Activated CD4-positive, alpha-beta T cell treated with anti-CD3 and anti-CD28 coated beads for 36 hours (primary cell): ENCODE results near the gene PHAX. TPM values are rescaled to one million over a fixed set of nuclear protein-coding genes. Genes with fewer than 3 reads are reported as not detected.
"Not testable (repeated sequence)": the region's sequence is repeated elsewhere in the genome, so short reads cannot be mapped to it uniquely, and the experiment has no call there.

Source experiments
- ATAC-seq: fragments of 200-7000 bp; cut with Tn5 transposase; one replicate; pipeline ENCODE4 v1.10.0; 2021; ENCODE audit warnings: mild to moderate bottlenecking, moderate library complexity
- CTCF ChIA-PET: fragments of 350-600 bp; sonication (Branson Sonifier 250); formaldehyde crosslinking; loops from one replicate; lab custom pipeline; 2021; ENCODE audit warnings: antibody characterized with exemption; lab: Charles Lee
- POLR2A ChIA-PET: fragments of 350-600 bp; sonication (Branson Sonifier 250); formaldehyde crosslinking; loops from one replicate; lab custom pipeline; 2021; ENCODE audit warnings: antibody characterized with exemption, inconsistent platforms; lab: Charles Lee
- DNase-seq: peaks from one replicate; pipeline ENCODE4 v3.0.0-alpha.2; 2020
- H3K27ac Mint-ChIP-seq: one replicate; pipeline ENCODE4 v1.8.0; 2021; ENCODE audit warnings: mixed read lengths
- H3K27me3 Mint-ChIP-seq: one replicate; pipeline ENCODE4 v1.8.0; 2021; ENCODE audit warnings: mixed read lengths
- H3K36me3 Mint-ChIP-seq: one replicate; pipeline ENCODE4 v1.8.0; 2021; ENCODE audit warnings: low read depth, mixed read lengths
- H3K4me1 Mint-ChIP-seq: one replicate; pipeline ENCODE4 v1.8.0; 2021; ENCODE audit warnings: mixed read lengths
- H3K4me3 Mint-ChIP-seq: one replicate; pipeline ENCODE4 v1.8.0; 2021; ENCODE audit warnings: mild to moderate bottlenecking, moderate library complexity, mixed read lengths
- H3K9me3 Mint-ChIP-seq: one replicate; pipeline ENCODE4 v1.8.0; 2021; ENCODE audit warnings: low read depth, mixed read lengths
- intact Hi-C, 2 experiments: fragments of 100-400 bp; cut with DNase I in 1 of 2; cut with micrococcal nuclease in 1 of 2; formaldehyde crosslinking; loops; one replicate each; pipeline versions ENCODE4 v1.14.2 to v1.15.1; 2022 to 2024; cut with DNase I, micrococcal nuclease
- total RNA-seq, 2 experiments: library from RNA; stranded (reverse); gene quantifications; one replicate each; pipeline ENCODE4 v1.2.3, GENCODE V29; 2021

Gene PHAX, protein sequence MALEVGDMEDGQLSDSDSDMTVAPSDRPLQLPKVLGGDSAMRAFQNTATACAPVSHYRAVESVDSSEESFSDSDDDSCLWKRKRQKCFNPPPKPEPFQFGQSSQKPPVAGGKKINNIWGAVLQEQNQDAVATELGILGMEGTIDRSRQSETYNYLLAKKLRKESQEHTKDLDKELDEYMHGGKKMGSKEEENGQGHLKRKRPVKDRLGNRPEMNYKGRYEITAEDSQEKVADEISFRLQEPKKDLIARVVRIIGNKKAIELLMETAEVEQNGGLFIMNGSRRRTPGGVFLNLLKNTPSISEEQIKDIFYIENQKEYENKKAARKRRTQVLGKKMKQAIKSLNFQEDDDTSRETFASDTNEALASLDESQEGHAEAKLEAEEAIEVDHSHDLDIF
- total RNA-seq: 10 to 100 TPM; 41.4 to 49.1 TPM

- Mint-ChIP-seq H3K4me1 (peaks cover 38% of the 10 kb centered on the region), H3K4me3 (peak within 1 kb of the TSS; percentile 97), H3K27ac (peak within 1 kb of the TSS; percentile 99), H3K9me3 (no peaks in the 10 kb centered on the region), H3K27me3 (no peaks in the 10 kb centered on the region), H3K36me3 (peaks cover 24% of the 10 kb centered on the region)
- CTCF ChIA-PET: interaction anchor here (0.5 to 3.0 kb wide), 20 partner anchors 8 to 1696 kb away, joined by 3 to 11 read pairs (median 4); partner anchors contain the start of gene MARCHF3
- DNase-seq (peak; percentile 87), ATAC-seq (peak; percentile 94)
- POLR2A ChIA-PET: no interaction called here
- intact Hi-C loops: loop anchor here (1.0 to 5.0 kb wide), 9 partner anchors 152 to 1482 kb away; partner anchors contain the start of genes C5orf63 (in 1 of the 2), GRAMD2B (in 1 of the 2), MARCHF3 (in 1 of the 2) and SLC12A2 (in 1 of the 2)
Measured at GRCh38 chr5:126600631-126601511, at the start of gene PHAX. Gene PHAX (plus strand): TSS chr5:126600947. CDS start chr5:126600963, 16 bp downstream.

DNA sequence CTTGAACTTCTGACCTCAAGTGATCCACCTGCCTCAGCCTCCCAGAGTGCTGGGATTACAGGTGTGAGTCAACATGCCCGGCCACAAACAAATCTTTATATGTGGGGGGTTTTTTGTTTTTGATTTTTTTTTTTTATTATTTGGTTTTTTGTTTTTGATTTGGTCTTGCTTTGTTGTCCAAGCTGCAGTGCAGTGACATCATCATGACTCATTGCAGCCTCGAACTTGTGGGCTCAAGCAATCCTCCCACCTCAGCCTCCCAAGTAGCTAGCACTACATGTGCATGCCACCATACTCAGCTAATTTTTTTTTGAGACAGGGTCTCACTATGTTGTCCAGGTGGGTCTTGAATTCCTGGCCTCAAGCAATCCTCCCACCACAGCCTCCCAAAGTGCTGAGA, 48.1 kb upstream of the PHAX start:
- DNase-seq: peak; percentile 9
- Mint-ChIP-seq H3K27me3 (no peaks in the 10 kb centered on the region), H3K27ac (no peak overlapping the region), H3K4me3 (no peak overlapping the region), H3K36me3 (no peaks in the 10 kb centered on the region), H3K4me1 (no peaks in the 10 kb centered on the region), H3K9me3 (no peaks in the 10 kb centered on the region)
- intact Hi-C loops: no loop called here
- ATAC-seq: no peak
- POLR2A ChIA-PET: no interaction called here
- CTCF ChIA-PET: interaction anchor here (0.7 kb wide), 1 partner anchor 201 kb away, joined by 3 read pairs; no protein-coding TSS in a partner anchor

GRCh38 chr5:126555101-126555500, 45.6 kb upstream of the PHAX start:
- H3K4me1 Mint-ChIP-seq, H3K27me3 Mint-ChIP-seq, ATAC-seq, H3K27ac Mint-ChIP-seq, intact Hi-C loops, DNase-seq, H3K36me3 Mint-ChIP-seq, POLR2A ChIA-PET, H3K4me3 Mint-ChIP-seq, CTCF ChIA-PET, H3K9me3 Mint-ChIP-seq: not testable (repeated sequence)

GRCh38 chr5:126561908-126562307, 38.8 kb upstream of the PHAX start:
- no peak for ATAC-seq
- no peak for DNase-seq
- Mint-ChIP-seq H3K4me3 (no peak overlapping the region), H3K36me3 (no peaks in the 10 kb centered on the region), H3K27ac (no peak overlapping the region), H3K27me3 (no peaks in the 10 kb centered on the region), H3K9me3 (no peaks in the 10 kb centered on the region), H3K4me1 (no peaks in the 10 kb centered on the region)
- CTCF ChIA-PET: no interaction called here
- POLR2A ChIA-PET: no interaction called here
- intact Hi-C loops: no loop called here

DNA sequence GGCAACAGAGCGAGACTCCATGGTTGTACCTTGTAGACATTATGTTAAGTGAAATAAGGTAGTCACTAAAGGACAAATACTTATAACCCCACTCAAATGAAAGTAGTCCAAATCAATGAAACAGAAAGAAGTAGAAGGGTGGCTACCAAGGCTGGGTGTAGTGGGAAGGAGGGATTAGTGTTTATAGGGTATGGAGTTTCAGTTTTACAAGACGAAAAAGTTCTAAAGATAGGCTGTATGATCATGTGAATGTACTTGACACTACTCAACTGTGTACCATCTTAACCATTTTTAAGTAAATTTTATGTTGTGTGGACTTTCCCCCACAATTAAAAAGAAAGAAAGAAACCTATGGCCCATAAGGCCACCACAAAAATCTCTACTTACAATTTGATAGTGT, 37.9 kb upstream of the PHAX start:
- H3K9me3 Mint-ChIP-seq: no peaks in the 10 kb centered on the region
- no peaks in the 10 kb centered on the region for H3K36me3 Mint-ChIP-seq
- ChIA-PET CTCF (interaction anchor here (0.8 kb wide), 1 partner anchor 16 kb away, joined by 3 read pairs; no protein-coding TSS in a partner anchor), POLR2A (no interaction called here)
- no peak for DNase-seq
- no peak for ATAC-seq
- H3K27me3 Mint-ChIP-seq: no peaks in the 10 kb centered on the region
- H3K4me3 Mint-ChIP-seq: no peak overlapping the region
- H3K4me1 Mint-ChIP-seq: no peaks in the 10 kb centered on the region
- intact Hi-C loops: no loop called here
- H3K27ac Mint-ChIP-seq: no peak overlapping the region

GRCh38 chr5:126568206-126568755, 32.5 kb upstream of the PHAX start:
- Mint-ChIP-seq H3K36me3 (peaks cover 3% of the 10 kb centered on the region), H3K9me3 (no peaks in the 10 kb centered on the region), H3K27me3 (no peaks in the 10 kb centered on the region), H3K27ac (no peak overlapping the region), H3K4me3 (no peak overlapping the region), H3K4me1 (no peaks in the 10 kb centered on the region)
- ATAC-seq (no peak), DNase-seq (no peak)
- CTCF ChIA-PET: no interaction called here
- intact Hi-C loops: no loop called here
- POLR2A ChIA-PET: no interaction called here

GRCh38 chr5:126575644-126576043, 25.1 kb upstream of the PHAX start:
- CTCF ChIA-PET: interaction anchor here (1.0 to 1.2 kb wide), 2 partner anchors 22 to 26 kb away, joined by 3 to 6 read pairs; no protein-coding TSS in a partner anchor
- POLR2A ChIA-PET: no interaction called here
- intact Hi-C loops: no loop called here
- Mint-ChIP-seq H3K27me3 (no peaks in the 10 kb centered on the region), H3K36me3 (no peaks in the 10 kb centered on the region), H3K4me3 (no peak overlapping the region), H3K4me1 (no peaks in the 10 kb centered on the region), H3K9me3 (no peaks in the 10 kb centered on the region), H3K27ac (no peak overlapping the region)
- ATAC-seq: no peak
- no peak for DNase-seq

- Mint-ChIP-seq H3K27me3 (no peaks in the 10 kb centered on the region), H3K27ac (no peak overlapping the region), H3K36me3 (no peaks in the 10 kb centered on the region), H3K4me3 (no peak overlapping the region), H3K9me3 (no peaks in the 10 kb centered on the region), H3K4me1 (no peaks in the 10 kb centered on the region)
- ATAC-seq (no peak), DNase-seq (no peak)
- POLR2A ChIA-PET: no interaction called here
- intact Hi-C loops: no loop called here
- CTCF ChIA-PET: no interaction called here
Measured at GRCh38 chr5:126576974-126577373, 23.8 kb upstream of the PHAX start.

DNA sequence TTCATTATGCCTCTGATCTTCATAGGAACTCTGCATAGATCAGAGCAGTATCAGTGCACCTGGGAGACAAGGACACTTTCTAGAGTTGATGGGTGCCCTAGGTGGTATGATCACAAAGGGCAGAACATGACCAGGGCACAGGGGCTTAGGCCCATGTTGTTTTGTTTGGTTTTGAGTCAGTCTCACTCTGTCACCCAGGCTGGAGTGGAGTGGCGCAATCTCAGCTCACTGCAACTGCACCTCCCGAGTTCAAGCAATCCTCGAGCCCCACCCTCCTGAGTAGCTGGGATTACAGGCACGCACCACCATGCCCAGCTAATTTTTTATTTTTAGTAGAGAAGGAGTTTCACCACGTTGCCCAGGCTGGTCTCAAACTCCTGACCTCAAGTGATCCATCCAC, 23.3 kb upstream of the PHAX start:
- intact Hi-C loops: no loop called here
- H3K27ac Mint-ChIP-seq: no peak overlapping the region
- DNase-seq (no peak), ATAC-seq (no peak)
- no peak overlapping the region for H3K4me3 Mint-ChIP-seq
- POLR2A ChIA-PET: no interaction called here
- H3K36me3 Mint-ChIP-seq: no peaks in the 10 kb centered on the region
- CTCF ChIA-PET: no interaction called here
- H3K4me1 Mint-ChIP-seq: no peaks in the 10 kb centered on the region
- no peaks in the 10 kb centered on the region for H3K27me3 Mint-ChIP-seq
- no peaks in the 10 kb centered on the region for H3K9me3 Mint-ChIP-seq

DNA sequence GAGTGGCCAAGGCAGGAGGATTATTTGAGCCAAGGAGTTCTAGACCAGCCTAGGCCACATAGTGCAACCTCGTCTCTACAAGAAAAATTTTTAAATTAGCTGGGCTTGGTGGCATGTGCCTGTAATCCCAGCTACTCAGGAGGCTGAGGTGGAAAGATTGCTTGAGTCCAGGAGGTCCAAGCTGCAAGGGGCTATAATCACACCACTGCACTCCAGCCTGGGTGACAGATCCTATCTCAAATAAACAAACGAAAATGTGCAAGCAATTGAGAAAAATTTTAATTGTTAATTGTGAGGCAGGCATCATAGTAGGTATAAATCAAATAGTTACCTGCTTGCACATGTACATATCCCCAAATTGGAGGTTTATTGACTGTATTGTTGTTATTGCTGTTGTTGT, 21.0 kb upstream of the PHAX start:
- ChIA-PET CTCF (interaction anchor here (0.7 to 0.8 kb wide), 2 partner anchors 147 to 169 kb away, joined by 3 to 4 read pairs; no protein-coding TSS in a partner anchor), POLR2A (no interaction called here)
- ATAC-seq (no peak), DNase-seq (no peak)
- Mint-ChIP-seq H3K9me3 (no peaks in the 10 kb centered on the region), H3K27ac (no peak overlapping the region), H3K4me3 (no peak overlapping the region), H3K36me3 (peaks cover 2% of the 10 kb centered on the region), H3K4me1 (no peaks in the 10 kb centered on the region), H3K27me3 (no peaks in the 10 kb centered on the region)
- intact Hi-C loops: no loop called here

DNA sequence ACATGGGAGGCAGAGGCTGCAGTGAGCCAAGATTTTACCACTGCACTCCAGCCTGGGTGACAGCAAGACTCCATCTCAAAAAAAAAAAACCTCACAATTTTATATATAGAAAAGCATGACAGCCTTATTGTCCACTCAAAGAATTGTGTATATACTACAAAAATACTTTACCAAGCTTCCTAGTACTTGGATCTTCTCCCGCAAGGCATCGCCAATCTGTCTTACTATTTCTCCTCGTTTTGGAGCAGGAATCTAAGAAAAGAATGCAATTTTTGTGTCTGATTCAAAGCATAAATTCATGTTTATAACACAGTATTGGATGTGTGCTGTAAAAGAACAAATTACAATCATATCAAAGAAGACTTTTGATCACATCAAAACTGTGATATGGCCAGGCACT, 17.0 kb upstream of the PHAX start:
- DNase-seq: no peak
- no peaks in the 10 kb centered on the region for H3K9me3 Mint-ChIP-seq
- no peaks in the 10 kb centered on the region for H3K27me3 Mint-ChIP-seq
- no peak for ATAC-seq
- no peak overlapping the region for H3K27ac Mint-ChIP-seq
- CTCF ChIA-PET: no interaction called here
- no peaks in the 10 kb centered on the region for H3K4me1 Mint-ChIP-seq
- POLR2A ChIA-PET: no interaction called here
- intact Hi-C loops: no loop called here
- no peak overlapping the region for H3K4me3 Mint-ChIP-seq
- peaks cover 2% of the 10 kb centered on the region for H3K36me3 Mint-ChIP-seq
